Measurements from ENCODE around the gene SBF1. TPM values are rescaled to one million over a fixed set of nuclear protein-coding genes. Genes with fewer than 3 reads are reported as not detected.
"Not testable (repeated sequence)": the region's sequence is repeated elsewhere in the genome, so short reads cannot be mapped to it uniquely, and the experiment has no call there.

The SBF1 gene
- total RNA-seq, 2 experiments from 2014 or later: 100 TPM

GRCh38 chr22:50418624-50419023, 56.2 kb downstream of the SBF1 start:
- no peaks in the 10 kb centered on the region for H3K9me3 Mint-ChIP-seq
- H3K36me3 Mint-ChIP-seq (ENCODE audit: low read depth): peaks cover 10% of the 10 kb centered on the region
- CTCF ChIA-PET: interaction anchor here (0.6 kb wide), 1 partner anchor 142 kb away, joined by 3 read pairs; no protein-coding TSS in a partner anchor
- intact Hi-C loops (cut with micrococcal nuclease): no loop called here
- no peaks in the 10 kb centered on the region for H3K4me1 Mint-ChIP-seq (ENCODE audit: low read depth)
- H3K27me3 Mint-ChIP-seq (ENCODE audit: low read depth): no peaks in the 10 kb centered on the region
- no peak for DNase-seq
- no peak overlapping the region for H3K4me3 Mint-ChIP-seq
- H3K27ac Mint-ChIP-seq: no peak overlapping the region

- Mint-ChIP-seq H3K4me1 (ENCODE audit: low read depth) (no peaks in the 10 kb centered on the region), H3K36me3 (ENCODE audit: low read depth) (peaks cover 8% of the 10 kb centered on the region), H3K4me3 (no peak overlapping the region), H3K27me3 (ENCODE audit: low read depth) (no peaks in the 10 kb centered on the region), H3K27ac (no peak overlapping the region), H3K9me3 (no peaks in the 10 kb centered on the region)
- intact Hi-C loops (cut with micrococcal nuclease): no loop called here
- no peak for DNase-seq
- CTCF ChIA-PET: interaction anchor here (0.6 kb wide), 1 partner anchor 141 kb away, joined by 3 read pairs; no protein-coding TSS in a partner anchor
These were observed 57.2 kb downstream of the SBF1 start for GRCh38 chr22:50417411-50418210.

GRCh38 chr22:50416996-50417395, 57.8 kb downstream of the SBF1 start:
- no peak overlapping the region for H3K4me3 Mint-ChIP-seq
- CTCF ChIA-PET: no interaction called here
- no peak for DNase-seq
- H3K36me3 Mint-ChIP-seq (ENCODE audit: low read depth): peaks cover 8% of the 10 kb centered on the region
- H3K27ac Mint-ChIP-seq: no peak overlapping the region
- intact Hi-C loops (cut with micrococcal nuclease): no loop called here
- H3K9me3 Mint-ChIP-seq: no peaks in the 10 kb centered on the region
- no peaks in the 10 kb centered on the region for H3K4me1 Mint-ChIP-seq (ENCODE audit: low read depth)
- H3K27me3 Mint-ChIP-seq (ENCODE audit: low read depth): no peaks in the 10 kb centered on the region

- no peaks in the 10 kb centered on the region for H3K27me3 Mint-ChIP-seq (ENCODE audit: low read depth)
- intact Hi-C loops (cut with micrococcal nuclease): no loop called here
- no peak overlapping the region for H3K27ac Mint-ChIP-seq
- no peaks in the 10 kb centered on the region for H3K4me1 Mint-ChIP-seq (ENCODE audit: low read depth)
- CTCF ChIA-PET: interaction anchor here (0.8 kb wide), 1 partner anchor 174 kb away, joined by 3 read pairs; no protein-coding TSS in a partner anchor
- no peak for DNase-seq
- peaks cover 8% of the 10 kb centered on the region for H3K36me3 Mint-ChIP-seq (ENCODE audit: low read depth)
- H3K4me3 Mint-ChIP-seq: no peak overlapping the region
- H3K9me3 Mint-ChIP-seq: no peaks in the 10 kb centered on the region
These were observed 59.4 kb downstream of the SBF1 start for GRCh38 chr22:50415426-50415825.

GRCh38 chr22:50414476-50415248, 60.2 kb downstream of the SBF1 start:
- H3K36me3 Mint-ChIP-seq (ENCODE audit: low read depth): peaks cover 6% of the 10 kb centered on the region
- CTCF ChIA-PET: interaction anchor here (0.8 kb wide), 1 partner anchor 173 kb away, joined by 3 read pairs; no protein-coding TSS in a partner anchor
- intact Hi-C loops (cut with micrococcal nuclease): no loop called here

GRCh38 chr22:50408954-50409353, 65.9 kb downstream of the SBF1 start:
- intact Hi-C loops (cut with micrococcal nuclease); H3K4me1 Mint-ChIP-seq (ENCODE audit: low read depth); H3K27ac Mint-ChIP-seq; H3K27me3 Mint-ChIP-seq (ENCODE audit: low read depth); H3K4me3 Mint-ChIP-seq; CTCF ChIA-PET; DNase-seq; H3K36me3 Mint-ChIP-seq (ENCODE audit: low read depth); H3K9me3 Mint-ChIP-seq: not testable (repeated sequence)

More at GRCh38 chr22:50414476-50415248, 60.2 kb downstream of the SBF1 start:
- H3K9me3 Mint-ChIP-seq: no peaks in the 10 kb centered on the region
- no peak overlapping the region for H3K27ac Mint-ChIP-seq
- H3K4me3 Mint-ChIP-seq: no peak overlapping the region
- DNase-seq: no peak
- no peaks in the 10 kb centered on the region for H3K4me1 Mint-ChIP-seq (ENCODE audit: low read depth)
- no peaks in the 10 kb centered on the region for H3K27me3 Mint-ChIP-seq (ENCODE audit: low read depth)

GRCh38 chr22:50408311-50408710, 66.5 kb downstream of the SBF1 start:
- peaks cover 3% of the 10 kb centered on the region for H3K36me3 Mint-ChIP-seq (ENCODE audit: low read depth)
- H3K27ac Mint-ChIP-seq: no peak overlapping the region
- DNase-seq: no peak
- CTCF ChIA-PET: interaction anchor here (0.5 kb wide), 1 partner anchor 17 kb away, joined by 3 read pairs; no protein-coding TSS in a partner anchor
- H3K27me3 Mint-ChIP-seq (ENCODE audit: low read depth): no peaks in the 10 kb centered on the region
- H3K4me3 Mint-ChIP-seq: no peak overlapping the region
- no peaks in the 10 kb centered on the region for H3K9me3 Mint-ChIP-seq
- no peaks in the 10 kb centered on the region for H3K4me1 Mint-ChIP-seq (ENCODE audit: low read depth)
- intact Hi-C loops (cut with micrococcal nuclease): no loop called here

- H3K4me3 Mint-ChIP-seq: no peak overlapping the region
- peaks cover 2% of the 10 kb centered on the region for H3K4me1 Mint-ChIP-seq (ENCODE audit: low read depth)
- H3K27ac Mint-ChIP-seq: no peak overlapping the region
- intact Hi-C loops (cut with micrococcal nuclease): no loop called here
- DNase-seq: no peak
- no peaks in the 10 kb centered on the region for H3K27me3 Mint-ChIP-seq (ENCODE audit: low read depth)
- H3K36me3 Mint-ChIP-seq (ENCODE audit: low read depth): peaks cover 3% of the 10 kb centered on the region
- CTCF ChIA-PET: interaction anchor here (0.9 kb wide), 1 partner anchor 154 kb away, joined by 3 read pairs; no protein-coding TSS in a partner anchor
- no peaks in the 10 kb centered on the region for H3K9me3 Mint-ChIP-seq
These were observed 68.2 kb downstream of the SBF1 start for GRCh38 chr22:50406416-50407170.

- H3K4me1 Mint-ChIP-seq (ENCODE audit: low read depth): peaks cover 15% of the 10 kb centered on the region
- H3K4me3 Mint-ChIP-seq: no peak overlapping the region
- no peak for DNase-seq
- no peaks in the 10 kb centered on the region for H3K27me3 Mint-ChIP-seq (ENCODE audit: low read depth)
- CTCF ChIA-PET: interaction anchor here (0.7 kb wide), 1 partner anchor 76 kb away, joined by 3 read pairs; no protein-coding TSS in a partner anchor
- intact Hi-C loops (cut with micrococcal nuclease): no loop called here
- H3K36me3 Mint-ChIP-seq (ENCODE audit: low read depth): peaks cover 3% of the 10 kb centered on the region
- H3K27ac Mint-ChIP-seq: no peak overlapping the region
- H3K9me3 Mint-ChIP-seq: no peaks in the 10 kb centered on the region
These were observed 71.1 kb downstream of the SBF1 start for GRCh38 chr22:50403701-50404101.

GRCh38 chr22:50401907-50402306, 72.9 kb downstream of the SBF1 start:
- no peak overlapping the region for H3K27ac Mint-ChIP-seq
- peaks cover 2% of the 10 kb centered on the region for H3K36me3 Mint-ChIP-seq (ENCODE audit: low read depth)
- CTCF ChIA-PET: no interaction called here

GRCh38 chr22:50400931-50401330, 73.9 kb downstream of the SBF1 start:
- Mint-ChIP-seq H3K27ac (no peak overlapping the region), H3K4me3 (no peak overlapping the region), H3K27me3 (ENCODE audit: low read depth) (no peaks in the 10 kb centered on the region), H3K4me1 (ENCODE audit: low read depth) (peaks cover 22% of the 10 kb centered on the region), H3K36me3 (ENCODE audit: low read depth) (peaks cover 2% of the 10 kb centered on the region), H3K9me3 (no peaks in the 10 kb centered on the region)
- no peak for DNase-seq
- CTCF ChIA-PET: interaction anchor here (0.6 to 2.1 kb wide), 2 partner anchors 97 to 189 kb away, joined by 4 to 14 read pairs; no protein-coding TSS in a partner anchor
- intact Hi-C loops (cut with micrococcal nuclease): no loop called here

More at GRCh38 chr22:50401907-50402306, 72.9 kb downstream of the SBF1 start:
- Mint-ChIP-seq H3K4me3 (no peak overlapping the region), H3K4me1 (ENCODE audit: low read depth) (peaks cover 19% of the 10 kb centered on the region), H3K9me3 (no peaks in the 10 kb centered on the region), H3K27me3 (ENCODE audit: low read depth) (no peaks in the 10 kb centered on the region)
- no peak for DNase-seq
- intact Hi-C loops (cut with micrococcal nuclease): no loop called here

GRCh38 chr22:50400406-50400805, 74.4 kb downstream of the SBF1 start:
- peak overlapping the region; percentile 43 for H3K27ac Mint-ChIP-seq
- H3K36me3 Mint-ChIP-seq (ENCODE audit: low read depth): peaks cover 2% of the 10 kb centered on the region
- no peak for DNase-seq
- intact Hi-C loops (cut with micrococcal nuclease): no loop called here
- H3K9me3 Mint-ChIP-seq: no peaks in the 10 kb centered on the region
- CTCF ChIA-PET: interaction anchor here (1.3 to 2.1 kb wide), 2 partner anchors 59 to 97 kb away, joined by 3 to 14 read pairs; no protein-coding TSS in a partner anchor
- peaks cover 22% of the 10 kb centered on the region for H3K4me1 Mint-ChIP-seq (ENCODE audit: low read depth)
- no peak overlapping the region for H3K4me3 Mint-ChIP-seq
- no peaks in the 10 kb centered on the region for H3K27me3 Mint-ChIP-seq (ENCODE audit: low read depth)
